Superior temporal gyrus (tissue), 1 donor: Measurements from ENCODE around the gene CDC27.
"Not testable (repeated sequence)": the region's sequence is repeated elsewhere in the genome, so short reads cannot be mapped to it uniquely, and the experiment has no call there.

Experiments
- DNase-seq: peaks from one replicate; pipeline ENCODE4 v3.0.0-alpha.2; 2016; ENCODE audit errors: extremely low spot score

The CDC27 gene

GRCh38 chr17:47071171-47071570, 117.9 kb downstream of the CDC27 start:
- not testable (repeated sequence) for DNase-seq

DNA sequence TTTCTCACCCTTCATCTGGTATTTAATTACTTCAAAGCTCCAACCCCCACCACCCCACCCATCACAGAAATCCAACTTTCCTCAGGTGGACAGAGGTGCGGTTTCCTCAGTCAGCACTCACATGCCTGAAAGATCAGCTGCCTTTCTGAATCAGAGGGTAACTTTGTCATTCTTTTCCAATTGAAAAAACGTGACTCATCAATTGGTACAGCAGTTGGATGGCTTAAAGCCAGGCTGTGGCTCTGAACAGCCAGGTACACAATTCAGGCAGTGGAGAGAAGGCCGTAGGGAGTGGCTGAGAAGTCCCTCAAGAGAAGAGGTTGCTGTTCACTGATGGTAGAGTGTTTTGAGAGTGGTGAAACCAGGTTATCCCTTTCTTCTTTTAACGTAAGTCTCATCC, 118.8 kb downstream of the CDC27 start:
- not testable (repeated sequence) for DNase-seq
